DOHH2 (cell line): ENCODE measurements around the gene ADGRG6.

Experiments used
- H3F3A ChIP-seq: fragments of 200-600 bp; sonication (generic), shearing (Covaris generic); 2 replicates; pipeline ENCODE4 v1.6.0; 2016; ENCODE audit warnings: antibody characterized with exemption, mild to moderate bottlenecking; ENCODE audit not compliant: control insufficient read depth, insufficient read depth
- H3K27ac ChIP-seq: fragments of 200-600 bp; sonication (generic); 2 replicates; pipeline ENCODE4 v1.5.1; 2014; ENCODE audit warnings: low read depth, mild to moderate bottlenecking, low read length, moderate library complexity
- H3K27me3 ChIP-seq: fragments of 200-600 bp; sonication (generic); 2 replicates; pipeline ENCODE4 v1.6.1; 2014; ENCODE audit warnings: mild to moderate bottlenecking, low read length, mixed read lengths; ENCODE audit not compliant: control insufficient read depth
- H3K36me3 ChIP-seq: fragments of 200-600 bp; sonication (generic); 2 replicates; pipeline ENCODE4 v1.6.1; 2014; ENCODE audit warnings: mild to moderate bottlenecking, low read length, moderate library complexity, mixed read lengths; ENCODE audit not compliant: control insufficient read depth
- H3K4me1 ChIP-seq: fragments of 200-600 bp; sonication (generic); 2 replicates; pipeline ENCODE4 v1.6.1; 2014; ENCODE audit warnings: mild to moderate bottlenecking, low read length, mixed read lengths; ENCODE audit not compliant: control insufficient read depth
- H3K4me2 ChIP-seq: fragments of 200-600 bp; sonication (generic); 2 replicates; pipeline ENCODE4 v1.6.0; 2014; ENCODE audit warnings: mild to moderate bottlenecking, low read length, moderate library complexity
- H3K4me3 ChIP-seq: fragments of 200-600 bp; sonication (generic); 2 replicates; pipeline ENCODE4 v1.5.1; 2014; ENCODE audit warnings: mild to moderate bottlenecking, low read length, mixed read lengths
- H3K79me2 ChIP-seq: fragments of 200-600 bp; sonication (generic); 2 replicates; pipeline ENCODE4 v1.6.1; 2014; ENCODE audit warnings: mild to moderate bottlenecking, low read length, mixed read lengths; ENCODE audit not compliant: control insufficient read depth
- H3K9me2 ChIP-seq: fragments of 200-600 bp; sonication (generic); replicated peaks from 2 replicates; pipeline ENCODE4 v1.6.1; 2014; ENCODE audit warnings: mild to moderate bottlenecking, low read length, mixed read lengths; ENCODE audit not compliant: control insufficient read depth
- H3K9me3 ChIP-seq: fragments of 200-600 bp; sonication (generic); 2 replicates; pipeline ENCODE4 v1.6.1; 2014; ENCODE audit warnings: antibody characterized with exemption, low read length, mixed read lengths; ENCODE audit not compliant: control insufficient read depth, insufficient read depth
- H4K20me1 ChIP-seq: fragments of 200-600 bp; sonication (generic); 2 replicates; pipeline ENCODE4 v1.6.0; 2014; ENCODE audit warnings: low read depth, mild to moderate bottlenecking, antibody characterized with exemption, low read length, moderate library complexity; ENCODE audit not compliant: control insufficient read depth, insufficient read depth
- EZH2phosphoT487 ChIP-seq: fragments of 200-600 bp; sonication (generic); IDR thresholded peaks from 2 replicates; pipeline ENCODE4 v1.6.1; 2017; ENCODE audit warnings: borderline replicate concordance, mild to moderate bottlenecking, antibody characterized with exemption, low read length, moderate library complexity, mixed read lengths
- TF ChIP-seq, protein P1 (sequence below): fragments of 200-600 bp; sonication (generic); IDR thresholded peaks from one replicate; pipeline ENCODE4 v1.5.1; 2014; ENCODE audit warnings: antibody characterized with exemption, mild to moderate bottlenecking, low read depth, low read length; ENCODE audit not compliant: poor library complexity, severe bottlenecking

Gene ADGRG6

DNA sequence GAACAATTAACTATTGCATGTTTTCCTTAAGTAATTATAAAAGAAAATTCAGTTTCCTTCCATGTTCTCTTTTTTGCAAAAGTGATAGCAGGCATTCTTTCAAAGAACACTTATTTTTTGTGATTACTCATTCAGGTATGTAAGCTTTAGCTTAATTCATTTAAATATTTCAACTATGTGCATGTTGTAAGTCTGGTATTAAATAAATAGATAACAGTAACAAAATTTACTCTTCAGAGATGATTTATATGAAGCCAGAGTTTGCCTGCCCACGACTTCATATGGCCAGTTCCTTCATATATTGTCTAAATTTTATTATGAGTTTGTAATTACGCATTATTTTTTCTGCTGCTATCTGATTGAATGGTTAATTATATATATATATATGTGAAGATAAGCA lies 110.9 kb downstream of the ADGRG6 start:
- Histone ChIP-seq H3K79me2 (no peaks in the 10 kb centered on the region), H4K20me1 (no peaks in the 10 kb centered on the region), H3K9me2 (no peaks in the 10 kb centered on the region), H3K27ac (no peak overlapping the region), H3K4me3 (no peak overlapping the region), H3K9me3 (no peaks in the 10 kb centered on the region), H3K36me3 (no peaks in the 10 kb centered on the region), H3K4me1 (no peaks in the 10 kb centered on the region), H3K4me2 (no peak overlapping the region), H3F3A (no peaks in the 10 kb centered on the region), H3K27me3 (no peaks in the 10 kb centered on the region)
- TF ChIP-seq, protein P1, sequence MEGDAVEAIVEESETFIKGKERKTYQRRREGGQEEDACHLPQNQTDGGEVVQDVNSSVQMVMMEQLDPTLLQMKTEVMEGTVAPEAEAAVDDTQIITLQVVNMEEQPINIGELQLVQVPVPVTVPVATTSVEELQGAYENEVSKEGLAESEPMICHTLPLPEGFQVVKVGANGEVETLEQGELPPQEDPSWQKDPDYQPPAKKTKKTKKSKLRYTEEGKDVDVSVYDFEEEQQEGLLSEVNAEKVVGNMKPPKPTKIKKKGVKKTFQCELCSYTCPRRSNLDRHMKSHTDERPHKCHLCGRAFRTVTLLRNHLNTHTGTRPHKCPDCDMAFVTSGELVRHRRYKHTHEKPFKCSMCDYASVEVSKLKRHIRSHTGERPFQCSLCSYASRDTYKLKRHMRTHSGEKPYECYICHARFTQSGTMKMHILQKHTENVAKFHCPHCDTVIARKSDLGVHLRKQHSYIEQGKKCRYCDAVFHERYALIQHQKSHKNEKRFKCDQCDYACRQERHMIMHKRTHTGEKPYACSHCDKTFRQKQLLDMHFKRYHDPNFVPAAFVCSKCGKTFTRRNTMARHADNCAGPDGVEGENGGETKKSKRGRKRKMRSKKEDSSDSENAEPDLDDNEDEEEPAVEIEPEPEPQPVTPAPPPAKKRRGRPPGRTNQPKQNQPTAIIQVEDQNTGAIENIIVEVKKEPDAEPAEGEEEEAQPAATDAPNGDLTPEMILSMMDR: no peak

DNA sequence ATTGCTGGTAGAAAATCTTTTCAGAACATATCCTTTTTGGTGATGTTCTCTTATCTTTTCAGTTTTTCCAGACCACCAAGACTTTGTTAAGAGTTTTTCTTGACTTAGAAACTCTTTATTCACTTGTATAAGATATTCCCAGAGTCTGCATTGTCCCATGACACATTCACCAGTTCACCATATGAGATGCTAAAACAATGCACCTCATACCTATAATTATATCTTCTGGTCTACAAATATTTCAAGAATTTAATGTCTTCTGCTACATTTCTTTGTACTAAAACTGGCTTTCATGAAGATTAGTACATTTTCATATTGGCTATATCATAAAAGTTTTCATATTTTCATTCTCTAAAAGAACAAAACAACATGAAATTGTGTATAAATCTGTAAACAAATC lies 111.3 kb downstream of the ADGRG6 start:
- Histone ChIP-seq H3K9me2 (no peaks in the 10 kb centered on the region), H3K27me3 (no peaks in the 10 kb centered on the region), H3K4me3 (no peak overlapping the region), H3K4me2 (no peak overlapping the region), H3K79me2 (no peaks in the 10 kb centered on the region), H3K4me1 (no peaks in the 10 kb centered on the region), H3K9me3 (no peaks in the 10 kb centered on the region), H3K36me3 (no peaks in the 10 kb centered on the region), H3K27ac (no peak overlapping the region), H3F3A (no peaks in the 10 kb centered on the region), H4K20me1 (no peaks in the 10 kb centered on the region)
- TF ChIP-seq, protein P1: no peak

DNA sequence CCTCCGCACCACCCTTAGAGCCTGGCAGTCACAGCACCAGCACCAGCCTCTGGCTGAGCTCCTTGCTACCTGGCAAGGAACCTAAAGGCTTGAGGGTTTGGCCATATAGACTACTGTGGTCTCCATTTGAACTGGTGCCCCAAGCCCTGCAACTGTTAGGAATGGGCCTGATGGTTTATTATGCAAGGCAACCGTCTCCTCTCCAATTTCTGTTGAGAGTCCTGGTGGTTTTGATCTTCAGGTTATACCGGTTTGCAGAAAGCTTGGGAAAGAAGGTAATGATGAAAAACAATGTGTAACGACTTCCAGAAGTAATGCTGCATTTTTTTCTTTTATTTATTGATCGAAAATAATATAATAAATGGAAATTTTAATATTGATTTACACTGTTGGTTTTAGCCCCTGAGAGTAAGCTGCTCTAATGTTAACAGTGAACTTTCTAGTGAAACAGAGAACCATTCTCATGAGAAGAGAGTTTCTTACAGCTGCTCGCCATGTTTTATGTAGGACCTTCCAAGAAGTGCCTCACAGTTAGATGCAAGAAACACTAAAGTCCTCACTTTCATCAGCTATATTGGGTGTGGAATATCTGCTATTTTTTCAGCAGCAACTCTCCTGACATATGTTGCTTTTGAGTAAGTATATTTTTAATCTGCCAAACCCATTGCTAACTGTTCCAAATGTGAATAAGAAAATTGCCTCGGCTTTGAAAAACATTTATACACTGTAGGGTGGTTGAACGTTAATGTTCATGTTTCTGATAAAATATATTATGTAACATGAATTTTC lies 112.8 kb downstream of the ADGRG6 start:
- no peak overlapping the region for H3K4me2 ChIP-seq
- H3K9me3 ChIP-seq: no peaks in the 10 kb centered on the region
- TF ChIP-seq, protein P1: no peak
- no peak for TF ChIP-seq EZH2phosphoT487

More for the DNA sequence above, 112.8 kb downstream of the ADGRG6 start:
- no peaks in the 10 kb centered on the region for H3K79me2 ChIP-seq
- H3K4me3 ChIP-seq: no peak overlapping the region
- H3K4me1 ChIP-seq: no peaks in the 10 kb centered on the region
- no peaks in the 10 kb centered on the region for H4K20me1 ChIP-seq
- no peak overlapping the region for H3K27ac ChIP-seq
- no peaks in the 10 kb centered on the region for H3F3A ChIP-seq
- H3K36me3 ChIP-seq: no peaks in the 10 kb centered on the region
- no peaks in the 10 kb centered on the region for H3K9me2 ChIP-seq
- no peaks in the 10 kb centered on the region for H3K27me3 ChIP-seq
